Loucy (cell line): ENCODE data around the gene NFASC.

ENCODE experiments used
- EZH2phosphoT487 ChIP-seq: fragments of 200-600 bp; IDR thresholded peaks from 2 replicates; pipeline ENCODE4 v1.6.1; 2018; ENCODE audit warnings: antibody characterized with exemption, mild to moderate bottlenecking, moderate library complexity, borderline replicate concordance
- TF ChIP-seq, protein P1 (sequence below): fragments of 200-600 bp; sonication (generic); conservative IDR thresholded peaks from 2 replicates; pipeline ENCODE4 v1.5.1; 2014; ENCODE audit warnings: mild to moderate bottlenecking, antibody characterized with exemption, low read length

- TF ChIP-seq, protein P1, sequence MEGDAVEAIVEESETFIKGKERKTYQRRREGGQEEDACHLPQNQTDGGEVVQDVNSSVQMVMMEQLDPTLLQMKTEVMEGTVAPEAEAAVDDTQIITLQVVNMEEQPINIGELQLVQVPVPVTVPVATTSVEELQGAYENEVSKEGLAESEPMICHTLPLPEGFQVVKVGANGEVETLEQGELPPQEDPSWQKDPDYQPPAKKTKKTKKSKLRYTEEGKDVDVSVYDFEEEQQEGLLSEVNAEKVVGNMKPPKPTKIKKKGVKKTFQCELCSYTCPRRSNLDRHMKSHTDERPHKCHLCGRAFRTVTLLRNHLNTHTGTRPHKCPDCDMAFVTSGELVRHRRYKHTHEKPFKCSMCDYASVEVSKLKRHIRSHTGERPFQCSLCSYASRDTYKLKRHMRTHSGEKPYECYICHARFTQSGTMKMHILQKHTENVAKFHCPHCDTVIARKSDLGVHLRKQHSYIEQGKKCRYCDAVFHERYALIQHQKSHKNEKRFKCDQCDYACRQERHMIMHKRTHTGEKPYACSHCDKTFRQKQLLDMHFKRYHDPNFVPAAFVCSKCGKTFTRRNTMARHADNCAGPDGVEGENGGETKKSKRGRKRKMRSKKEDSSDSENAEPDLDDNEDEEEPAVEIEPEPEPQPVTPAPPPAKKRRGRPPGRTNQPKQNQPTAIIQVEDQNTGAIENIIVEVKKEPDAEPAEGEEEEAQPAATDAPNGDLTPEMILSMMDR = no peak
- TF ChIP-seq EZH2phosphoT487 = no peak
These were observed 35.9 kb upstream of the NFASC start for GRCh38 chr1:204834752-204835151.
